Neural cell (in vitro differentiated cells): ENCODE measurements around the gene ADARB1.

ENCODE experiments used
- CTCF ChIP-seq: fragments of 450-650 bp; IDR thresholded peaks from 2 replicates; pipeline ENCODE4 v1.5.1; 2014; ENCODE audit warnings: antibody characterized with exemption, mild to moderate bottlenecking, moderate library complexity; ENCODE audit not compliant: poor library complexity, severe bottlenecking
- MXI1 ChIP-seq: fragments of 450-650 bp; conservative IDR thresholded peaks from 2 replicates; pipeline ENCODE4 v1.6.1; 2014; ENCODE audit warnings: antibody characterized with exemption, mild to moderate bottlenecking; ENCODE audit not compliant: poor library complexity, severe bottlenecking
- POLR2AphosphoS5 ChIP-seq: IDR thresholded peaks from 2 replicates; pipeline ENCODE4 v1.6.1; 2012
- RAD21 ChIP-seq: fragments of 450-650 bp; conservative IDR thresholded peaks from 2 replicates; pipeline ENCODE4 v1.6.1; 2014; ENCODE audit warnings: antibody characterized with exemption, mild to moderate bottlenecking, moderate library complexity
- REST ChIP-seq: IDR thresholded peaks from 2 replicates; pipeline ENCODE4 v1.6.1; 2012; ENCODE audit warnings: borderline replicate concordance
- TAF1 ChIP-seq: IDR thresholded peaks from 2 replicates; pipeline ENCODE4 v1.6.1; 2012; ENCODE audit warnings: low read depth

- no peak for TF ChIP-seq CTCF
- no peak for TF ChIP-seq TAF1
- no peak for TF ChIP-seq POLR2AphosphoS5
- TF ChIP-seq REST: no peak
- no peak for TF ChIP-seq RAD21
- no peak for TF ChIP-seq MXI1
Observed at GRCh38 chr21:45220714-45221490, 146.5 kb downstream of the ADARB1 start.
